SK-N-MC (cell line): ENCODE results near the gene FUS.

Experiments
- EZH2 ChIP-seq: fragments of 200-600 bp; sonication (generic); IDR thresholded peaks from one replicate; pipeline ENCODE4 v1.6.1; 2017; ENCODE audit warnings: antibody characterized with exemption
- FOXP2 ChIP-seq: optimal IDR thresholded peaks from 2 replicates; pipeline ENCODE3; 2011; ENCODE audit warnings: mild to moderate bottlenecking, moderate library complexity; ENCODE audit not compliant: insufficient read depth; ENCODE audit errors: extremely low read length, control extremely low read depth
- POLR2AphosphoS5 ChIP-seq: IDR thresholded peaks from 2 replicates; pipeline ENCODE4 v1.6.1; 2012; ENCODE audit warnings: mild to moderate bottlenecking, low read depth, low read length, borderline replicate concordance

- TF ChIP-seq EZH2: no peak
- TF ChIP-seq POLR2AphosphoS5: no peak
- no peak for TF ChIP-seq FOXP2
Measured at GRCh38 chr16:31131841-31132271, 48.1 kb upstream of the FUS start.
